Dermis microvascular lymphatic vessel endothelial cell (primary cell): ENCODE measurements around the gene DNAJC9. TPM values are rescaled to one million over a fixed set of nuclear protein-coding genes. Genes with fewer than 3 reads are reported as not detected.
"Not testable (repeated sequence)": the region's sequence is repeated elsewhere in the genome, so short reads cannot be mapped to it uniquely, and the experiment has no call there.

Experiments
- DNase-seq, 2 donors: peaks; one replicate each; pipeline versions ENCODE4 v3.0.0 to v3.0.0-alpha.2; 2010; ENCODE audit warnings: low read depth in 2 of 2
- total RNA-seq: library from RNA; depleted of rRNA; stranded (reverse); fragments of >200 nt; gene quantifications from 2 replicates; pipeline ENCODE4 v1.2.1, GENCODE V29; 2014

DNAJC9 gene
- total RNA-seq, result 19.1 and 30.8 TPM in 2 replicates

- peak; percentile 83 to 93 for DNase-seq
These were observed at the start of gene DNAJC9 for GRCh38 chr10:73246646-73247508. DNAJC9 (minus strand) TSS chr10:73247255; CDS start chr10:73247189, 66 bp downstream.

- no peak for DNase-seq
These were observed 46.4 kb upstream of the DNAJC9 start for GRCh38 chr10:73293461-73293860.

GRCh38 chr10:73289958-73290357, 42.9 kb upstream of the DNAJC9 start:
- DNase-seq, result no peak

- DNase-seq, result no peak
These were observed 40.4 kb upstream of the DNAJC9 start for GRCh38 chr10:73287441-73287840.

- no peak for DNase-seq
These were observed 34.0 kb upstream of the DNAJC9 start for GRCh38 chr10:73281097-73281496.

- DNase-seq, result no peak
These were observed 17.4 kb upstream of the DNAJC9 start for GRCh38 chr10:73264423-73264822.

GRCh38 chr10:73263693-73264347, 16.8 kb upstream of the DNAJC9 start:
- DNase-seq, result peak in 1 of 2 donors; percentile 29

- no peak for DNase-seq
These were observed 16.0 kb upstream of the DNAJC9 start for GRCh38 chr10:73262880-73263555.

GRCh38 chr10:73262105-73262730, 15.2 kb upstream of the DNAJC9 start:
- DNase-seq, result peak in 1 of 2 donors; percentile 66

GRCh38 chr10:73261362-73261995, 14.4 kb upstream of the DNAJC9 start:
- DNase-seq, result no peak

GRCh38 chr10:73258612-73259011, 11.6 kb upstream of the DNAJC9 start:
- not testable (repeated sequence) for DNase-seq

- DNase-seq, result peak in 1 of 2 donors; percentile 6
These were observed 6.1 kb upstream of the DNAJC9 start for GRCh38 chr10:73253225-73253555.

- peak; percentile 85 to 97 for DNase-seq
These were observed 5.6 kb upstream of the DNAJC9 start, which contains the start of gene MRPS16 for GRCh38 chr10:73252445-73253224. MRPS16 (minus strand) TSS chr10:73252644; CDS start chr10:73252482, 162 bp downstream.

- peak in 1 of 2 donors; percentile 16 for DNase-seq
These were observed 4.8 kb upstream of the DNAJC9 start for GRCh38 chr10:73251683-73252444.

GRCh38 chr10:73248259-73248724, 1.2 kb upstream of the DNAJC9 start:
- DNase-seq, result no peak

- peak in 1 of 2 donors; percentile 4 for DNase-seq
These were observed 629 bp upstream of the DNAJC9 start for GRCh38 chr10:73247509-73248258.

GRCh38 chr10:73246322-73246645, 771 bp downstream of the DNAJC9 start:
- peak in 1 of 2 donors; percentile 9 for DNase-seq

GRCh38 chr10:73244866-73245477, 2.1 kb downstream of the DNAJC9 start:
- no peak for DNase-seq
